SU-DHL-6 (cell line): Measurements from ENCODE around the gene RPL13A.

Source experiments
- H2AFZ ChIP-seq: fragments of 200-600 bp; sonication (generic); 2 replicates; pipeline ENCODE4 v1.6.1; 2014; ENCODE audit warnings: low read depth, mild to moderate bottlenecking, moderate library complexity, mixed read lengths, antibody characterized with exemption, low read length; ENCODE audit not compliant: severe bottlenecking
- H3F3A ChIP-seq: fragments of 200-600 bp; shearing (Covaris generic); 2 replicates; pipeline ENCODE4 v1.6.0; 2016; ENCODE audit warnings: antibody characterized with exemption, mild to moderate bottlenecking; ENCODE audit not compliant: insufficient read depth
- H3K27ac ChIP-seq: fragments of 200-600 bp; sonication (generic); 2 replicates; pipeline ENCODE4 v1.5.1; 2016; ENCODE audit warnings: low read depth, mild to moderate bottlenecking, low read length, moderate library complexity, mixed read lengths
- H3K27me3 ChIP-seq: fragments of 200-600 bp; sonication (generic), shearing (Covaris generic); 2 replicates; pipeline ENCODE4 v1.6.0; 2014; ENCODE audit warnings: mild to moderate bottlenecking, low read length
- H3K36me3 ChIP-seq: fragments of 200-600 bp; sonication (generic); 2 replicates; pipeline ENCODE4 v1.6.1; 2014; ENCODE audit warnings: mild to moderate bottlenecking, low read length, mixed read lengths
- H3K4me2 ChIP-seq: fragments of 300-600, 200-600 bp; shearing (Covaris generic), sonication (generic); 2 replicates; pipeline ENCODE4 v1.6.0; 2014; ENCODE audit warnings: low read length, low read depth, mild to moderate bottlenecking; ENCODE audit not compliant: poor library complexity, severe bottlenecking
- H3K4me3 ChIP-seq: fragments of 200-600 bp; sonication (generic); 2 replicates; pipeline ENCODE4 v1.5.1; 2014; ENCODE audit warnings: antibody characterized with exemption, low read length, mild to moderate bottlenecking, mixed read lengths; ENCODE audit not compliant: insufficient read depth, poor library complexity, severe bottlenecking
- H3K79me2 ChIP-seq: fragments of 200-600 bp; sonication (generic); 2 replicates; pipeline ENCODE4 v1.6.1; 2014; ENCODE audit warnings: mild to moderate bottlenecking, low read length, moderate library complexity; ENCODE audit not compliant: insufficient read depth
- H3K9ac ChIP-seq: fragments of 200-600 bp; sonication (generic); 2 replicates; pipeline ENCODE4 v1.7.0; 2014; ENCODE audit warnings: mild to moderate bottlenecking, low read length
- H3K9me2 ChIP-seq: fragments of 200-600 bp; sonication (generic); replicated peaks from 2 replicates; pipeline ENCODE4 v1.6.1; 2014; ENCODE audit warnings: low read length; ENCODE audit not compliant: insufficient read depth
- H3K9me3 ChIP-seq: fragments of 200-600 bp; sonication (generic); 2 replicates; pipeline ENCODE4 v1.6.1; 2014; ENCODE audit warnings: low read length, mixed read lengths; ENCODE audit not compliant: insufficient read depth
- H4K20me1 ChIP-seq: fragments of 200-600 bp; sonication (generic); 2 replicates; pipeline ENCODE4 v1.6.1; 2014; ENCODE audit warnings: low read depth, mild to moderate bottlenecking, antibody characterized with exemption, low read length, moderate library complexity, mixed read lengths
- CTCF ChIP-seq: fragments of 200-600 bp; sonication (generic); IDR thresholded peaks from one replicate; pipeline ENCODE4 v1.5.1; 2017; ENCODE audit warnings: antibody characterized with exemption, mild to moderate bottlenecking, low read length, moderate library complexity; ENCODE audit not compliant: insufficient read depth, poor library complexity, severe bottlenecking
- EZH2phosphoT487 ChIP-seq: fragments of 200-600 bp; sonication (generic), shearing (Covaris generic); conservative IDR thresholded peaks from 2 replicates; pipeline ENCODE4 v1.6.1; 2018; ENCODE audit warnings: mild to moderate bottlenecking, antibody characterized with exemption, low read length, moderate library complexity, mixed read lengths

The RPL13A gene

GRCh38 chr19:49468199-49468598, 19.2 kb upstream of the RPL13A start:
- Histone ChIP-seq H3K27me3 (no peaks in the 10 kb centered on the region), H3K36me3 (no peaks in the 10 kb centered on the region), H4K20me1 (no peaks in the 10 kb centered on the region), H3K4me3 (no peak overlapping the region), H3K9ac (no peak overlapping the region), H3K79me2 (no peaks in the 10 kb centered on the region), H3K27ac (no peak overlapping the region), H2AFZ (no peak overlapping the region), H3K9me3 (no peaks in the 10 kb centered on the region), H3F3A (peaks cover 13% of the 10 kb centered on the region; the same call in 1 of the 2 replicates), H3K4me2 (no peak overlapping the region), H3K9me2 (no peaks in the 10 kb centered on the region)
- TF ChIP-seq EZH2phosphoT487, result no peak
- TF ChIP-seq CTCF, result no peak

GRCh38 chr19:49468746-49469447, 18.5 kb upstream of the RPL13A start:
- peaks cover 13% of the 10 kb centered on the region; the same call in 1 of the 2 replicates for H3F3A ChIP-seq
- no peak overlapping the region for H2AFZ ChIP-seq
- no peaks in the 10 kb centered on the region for H3K9me3 ChIP-seq
- no peak overlapping the region; the same call in 1 of the 2 replicates for H3K27ac ChIP-seq
- H3K27me3 ChIP-seq, result no peaks in the 10 kb centered on the region
- no peak for TF ChIP-seq EZH2phosphoT487
- no peak for TF ChIP-seq CTCF
- no peak overlapping the region for H3K4me3 ChIP-seq
- H3K79me2 ChIP-seq, result no peaks in the 10 kb centered on the region
- H3K9me2 ChIP-seq, result no peaks in the 10 kb centered on the region
- no peak overlapping the region for H3K9ac ChIP-seq
- H3K4me2 ChIP-seq, result no peak overlapping the region
- no peaks in the 10 kb centered on the region for H4K20me1 ChIP-seq
- H3K36me3 ChIP-seq, result no peaks in the 10 kb centered on the region

GRCh38 chr19:49469828-49470614, 17.4 kb upstream of the RPL13A start:
- H3K27me3 ChIP-seq, result no peaks in the 10 kb centered on the region
- no peaks in the 10 kb centered on the region for H3K9me3 ChIP-seq
- peak overlapping the region; percentile 40 for H3K27ac ChIP-seq
- H3K79me2 ChIP-seq, result no peaks in the 10 kb centered on the region
- H3K9ac ChIP-seq, result no peak overlapping the region; the same call in 1 of the 2 replicates
- H3K4me2 ChIP-seq, result no peak overlapping the region
- no peak for TF ChIP-seq EZH2phosphoT487
- TF ChIP-seq CTCF, result peak; percentile 61
- H3K9me2 ChIP-seq, result no peaks in the 10 kb centered on the region
- H3K4me3 ChIP-seq, result no peak overlapping the region
- peak overlapping the region; percentile 10 for H2AFZ ChIP-seq
- H4K20me1 ChIP-seq, result no peaks in the 10 kb centered on the region
- H3F3A ChIP-seq, result peaks cover 13% of the 10 kb centered on the region; the same call in 1 of the 2 replicates
- no peaks in the 10 kb centered on the region for H3K36me3 ChIP-seq
